ENCODE measurements around the gene DLL1.

DLL1 gene

GRCh38 chr6:170301184-170301583 lies 10.3 kb upstream of the DLL1 start:
- no peak for TF ChIP-seq CTCF (IDR thresholded peaks at IDR 0.05; ENCODE audit: extremely low read depth, missing control alignments)
- DNase-seq (ENCODE audit: low spot score) = no peak

GRCh38 chr6:170298688-170299087 lies 7.8 kb upstream of the DLL1 start:
- no peak for TF ChIP-seq CTCF (IDR thresholded peaks at IDR 0.05; ENCODE audit: extremely low read depth, missing control alignments)
- DNase-seq (ENCODE audit: low spot score) = no peak

GRCh38 chr6:170297576-170298330 lies 6.9 kb upstream of the DLL1 start:
- no peak for DNase-seq (ENCODE audit: low spot score)
- no peak for TF ChIP-seq CTCF (IDR thresholded peaks at IDR 0.05; ENCODE audit: extremely low read depth, missing control alignments)

- DNase-seq (ENCODE audit: low spot score) = no peak
- no peak for TF ChIP-seq CTCF (IDR thresholded peaks at IDR 0.05; ENCODE audit: extremely low read depth, missing control alignments)
These were observed 6.1 kb upstream of the DLL1 start for GRCh38 chr6:170296746-170297575.

GRCh38 chr6:170296423-170296745 lies 5.5 kb upstream of the DLL1 start:
- no peak for TF ChIP-seq CTCF (IDR thresholded peaks at IDR 0.05; ENCODE audit: extremely low read depth, missing control alignments)
- DNase-seq (ENCODE audit: low spot score) = no peak

- DNase-seq (ENCODE audit: low spot score) = peak; percentile 81
- no peak for TF ChIP-seq CTCF (IDR thresholded peaks at IDR 0.05; ENCODE audit: extremely low read depth, missing control alignments)
These were observed 4.9 kb upstream of the DLL1 start for GRCh38 chr6:170295510-170296422.
